Uterus (tissue), 4 donors: Measurements from ENCODE around the gene SYT9. TPM values are rescaled to one million over a fixed set of nuclear protein-coding genes. Genes with fewer than 3 reads are reported as not detected.

ENCODE experiments used
- DNase-seq, 2 donors: peaks; one replicate each; pipeline ENCODE4 v3.0.0-alpha.2; 2019 to 2020
- H3K27ac ChIP-seq, 2 donors: fragments of 200-600 bp; sonication (generic); 1 replicate in 1 of 2; 2 replicates in 1 of 2; pipeline ENCODE4 v1.5.1; 2016 to 2018
- H3K27me3 ChIP-seq, 2 donors: fragments of 200-600 bp; sonication (generic); one replicate each; pipeline ENCODE4 v1.5.1; 2018 to 2019; ENCODE audit warnings: control low read depth in 1 of 2
- H3K36me3 ChIP-seq, 2 donors: fragments of 200-600 bp; sonication (generic); one replicate each; pipeline ENCODE4 v1.5.1; 2019; ENCODE audit warnings: control low read depth in 1 of 2
- H3K4me1 ChIP-seq, 2 donors: fragments of 200-600 bp; sonication (generic); one replicate each; pipeline ENCODE4 v1.5.1; 2018 to 2019; ENCODE audit warnings: control low read depth in 1 of 2
- H3K4me3 ChIP-seq, 2 donors: fragments of 200-600 bp; sonication (generic); 1 replicate in 1 of 2; 2 replicates in 1 of 2; pipeline ENCODE4 v1.5.1; 2018 to 2019; ENCODE audit warnings: mild to moderate bottlenecking in 1 of 2
- H3K9me3 ChIP-seq, 2 donors: fragments of 200-600 bp; sonication (generic); one replicate each; pipeline ENCODE4 v1.5.1; 2019; ENCODE audit warnings: control low read depth in 1 of 2
- POLR2A ChIP-seq, 2 donors: fragments of 450-650 bp; IDR thresholded peaks; one replicate each; pipeline ENCODE4 v1.6.1; 2016; ENCODE audit warnings: antibody characterized with exemption in 2 of 2, mild to moderate bottlenecking in 1 of 2, moderate library complexity in 1 of 2
- intact Hi-C: fragments of 100-400 bp; cut with DNase I; formaldehyde crosslinking; loops from one replicate; pipeline ENCODE4 v1.15.1; 2023; ENCODE audit warnings: low total_unique reads
- total RNA-seq, 4 donors: library from RNA; depleted of rRNA in 3 of 4; stranded (reverse); fragments of >200 nt in 3 of 4; gene quantifications; one replicate each; pipeline versions ENCODE4 v1.1.0 to v1.2.4, GENCODE V29; 2014 to 2023
- TF ChIP-seq, protein P1 (sequence below), 4 experiments: fragments of 200-600 bp in 2 of 4; fragments of 450-650 bp in 2 of 4; sonication (generic) in 2 of 4; IDR thresholded peaks; one replicate each; pipeline ENCODE4 v1.5.1; 2016 to 2019; ENCODE audit warnings: antibody characterized with exemption in 4 of 4, mild to moderate bottlenecking in 2 of 4, moderate library complexity in 1 of 4
- donor health status: DM: yes; HTN: yes; CAD: no.

Gene SYT9
- total RNA-seq, 4 donors from 2014 or later, result 0.29 to 5.8 (median 3.0) TPM; not detected in 1

DNA sequence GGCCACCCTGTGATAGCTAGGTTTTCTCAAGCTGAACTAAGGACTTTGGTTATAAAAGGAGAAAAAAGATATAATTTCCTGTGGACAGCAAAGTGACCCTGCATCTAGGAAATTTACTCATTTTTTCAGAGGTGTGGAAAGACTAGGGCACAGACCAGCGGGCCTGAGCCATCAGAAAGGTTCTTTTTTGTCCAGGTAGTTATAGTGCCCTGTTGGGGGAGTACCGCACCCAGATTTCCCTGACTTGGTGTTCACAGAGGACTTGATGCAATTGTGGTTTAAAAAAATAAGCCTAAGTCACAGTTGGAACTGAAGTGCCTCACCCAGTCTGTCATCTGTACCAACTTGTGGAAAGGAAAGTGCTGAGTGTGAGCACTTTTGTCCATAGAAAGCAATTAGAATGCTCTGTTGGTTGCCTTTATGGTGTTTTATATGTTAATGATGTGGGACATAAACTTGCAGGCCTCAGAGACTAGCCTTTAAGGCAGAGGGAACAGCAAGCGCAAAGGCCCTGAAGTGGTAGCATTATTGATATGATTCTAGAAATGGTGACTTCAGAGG, 3.1 kb downstream of the SYT9 start:
- Histone ChIP-seq H3K4me1 (peaks cover 0 to 3% of the 10 kb centered on the region in 2 donors), H3K4me3 (no peak overlapping the region), H3K9me3 (no peaks in the 10 kb centered on the region), H3K27ac (no peak overlapping the region), H3K36me3 (no peaks in the 10 kb centered on the region), H3K27me3 (no peaks in the 10 kb centered on the region)
- DNase-seq, result no peak
- intact Hi-C loops, result no loop called here
- TF ChIP-seq, protein P1, sequence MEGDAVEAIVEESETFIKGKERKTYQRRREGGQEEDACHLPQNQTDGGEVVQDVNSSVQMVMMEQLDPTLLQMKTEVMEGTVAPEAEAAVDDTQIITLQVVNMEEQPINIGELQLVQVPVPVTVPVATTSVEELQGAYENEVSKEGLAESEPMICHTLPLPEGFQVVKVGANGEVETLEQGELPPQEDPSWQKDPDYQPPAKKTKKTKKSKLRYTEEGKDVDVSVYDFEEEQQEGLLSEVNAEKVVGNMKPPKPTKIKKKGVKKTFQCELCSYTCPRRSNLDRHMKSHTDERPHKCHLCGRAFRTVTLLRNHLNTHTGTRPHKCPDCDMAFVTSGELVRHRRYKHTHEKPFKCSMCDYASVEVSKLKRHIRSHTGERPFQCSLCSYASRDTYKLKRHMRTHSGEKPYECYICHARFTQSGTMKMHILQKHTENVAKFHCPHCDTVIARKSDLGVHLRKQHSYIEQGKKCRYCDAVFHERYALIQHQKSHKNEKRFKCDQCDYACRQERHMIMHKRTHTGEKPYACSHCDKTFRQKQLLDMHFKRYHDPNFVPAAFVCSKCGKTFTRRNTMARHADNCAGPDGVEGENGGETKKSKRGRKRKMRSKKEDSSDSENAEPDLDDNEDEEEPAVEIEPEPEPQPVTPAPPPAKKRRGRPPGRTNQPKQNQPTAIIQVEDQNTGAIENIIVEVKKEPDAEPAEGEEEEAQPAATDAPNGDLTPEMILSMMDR (IDR thresholded peaks at IDR 0.05), result no peak
- no peak for TF ChIP-seq POLR2A (IDR thresholded peaks at IDR 0.05)

DNA sequence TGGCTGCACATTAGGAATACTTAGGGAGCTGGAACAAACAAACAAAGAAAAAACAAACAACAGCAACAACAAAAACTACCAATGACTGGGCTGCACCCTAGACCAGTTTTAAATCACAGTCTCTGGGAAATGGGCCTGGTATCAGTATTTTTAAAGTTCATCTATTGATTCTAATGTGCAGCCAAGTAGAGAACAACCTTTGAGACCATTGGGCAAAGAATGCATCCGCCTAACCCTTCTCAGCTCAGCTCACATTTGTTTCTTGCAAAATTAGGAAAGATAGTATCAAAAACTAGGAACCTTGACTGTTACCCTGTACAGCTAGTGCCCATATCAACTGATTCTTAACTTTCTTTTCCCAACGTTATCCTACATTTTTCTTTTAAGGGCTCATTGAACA, 5.2 kb downstream of the SYT9 start:
- no peak overlapping the region for H3K27ac ChIP-seq
- DNase-seq, result no peak
- H3K4me1 ChIP-seq, result peaks cover 0 to 3% of the 10 kb centered on the region in 2 donors
- TF ChIP-seq, protein P1 (IDR thresholded peaks at IDR 0.05), result no peak
- TF ChIP-seq POLR2A (IDR thresholded peaks at IDR 0.05), result no peak
- intact Hi-C loops, result no loop called here
- no peaks in the 10 kb centered on the region for H3K36me3 ChIP-seq
- H3K27me3 ChIP-seq, result no peaks in the 10 kb centered on the region
- no peak overlapping the region for H3K4me3 ChIP-seq
- no peaks in the 10 kb centered on the region for H3K9me3 ChIP-seq

DNA sequence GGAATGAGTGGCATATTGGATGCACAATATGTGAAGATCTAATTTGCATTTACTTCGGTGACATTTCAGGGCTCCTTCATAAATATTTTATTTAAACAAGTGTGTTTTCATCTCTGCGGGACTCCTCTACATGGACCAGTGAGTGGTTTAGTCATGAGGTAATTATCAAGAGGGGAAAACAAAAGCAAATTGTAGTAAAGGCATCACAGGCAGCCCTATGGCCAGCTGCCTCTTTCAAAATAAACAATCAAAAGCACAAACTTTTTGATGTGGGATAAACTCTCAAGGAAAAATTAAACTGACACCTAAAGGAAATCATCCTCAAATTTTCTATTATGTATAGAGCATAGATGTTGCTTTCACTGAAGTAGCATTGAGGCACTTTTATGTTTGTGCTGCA, 6.0 kb downstream of the SYT9 start:
- intact Hi-C loops, result no loop called here
- Histone ChIP-seq H3K4me1 (peaks cover 0 to 2% of the 10 kb centered on the region in 2 donors), H3K27me3 (no peaks in the 10 kb centered on the region), H3K9me3 (no peaks in the 10 kb centered on the region), H3K4me3 (no peak overlapping the region), H3K27ac (no peak overlapping the region), H3K36me3 (no peaks in the 10 kb centered on the region)
- DNase-seq, result no peak
- TF ChIP-seq, protein P1 (IDR thresholded peaks at IDR 0.05), result no peak
- TF ChIP-seq POLR2A (IDR thresholded peaks at IDR 0.05), result no peak

DNA sequence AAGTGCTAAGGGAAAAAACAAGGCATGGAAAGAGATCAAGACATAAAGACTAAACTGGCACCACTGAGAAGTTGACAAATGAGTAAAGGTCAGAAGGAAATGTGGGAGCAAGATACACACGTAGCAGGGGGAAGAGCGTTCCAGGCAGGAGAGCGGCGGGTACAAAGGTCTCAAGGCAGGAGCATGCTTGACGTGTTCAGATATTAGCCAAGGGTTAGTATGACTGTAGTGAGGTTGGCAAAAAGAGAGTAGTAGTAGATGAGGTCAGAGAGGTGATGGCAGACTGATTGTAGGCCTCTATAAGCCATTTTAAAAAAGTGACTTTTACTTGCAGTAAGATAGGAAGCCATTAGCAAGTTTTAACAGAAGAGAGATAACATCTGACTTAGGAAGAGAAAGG, 9.9 kb downstream of the SYT9 start:
- Histone ChIP-seq H3K36me3 (no peaks in the 10 kb centered on the region), H3K27ac (no peak overlapping the region), H3K4me3 (no peak overlapping the region), H3K4me1 (no peaks in the 10 kb centered on the region), H3K27me3 (no peaks in the 10 kb centered on the region), H3K9me3 (no peaks in the 10 kb centered on the region)
- intact Hi-C loops, result no loop called here
- TF ChIP-seq, protein P1 (IDR thresholded peaks at IDR 0.05), result no peak
- no peak for TF ChIP-seq POLR2A (IDR thresholded peaks at IDR 0.05)
- no peak for DNase-seq

DNA sequence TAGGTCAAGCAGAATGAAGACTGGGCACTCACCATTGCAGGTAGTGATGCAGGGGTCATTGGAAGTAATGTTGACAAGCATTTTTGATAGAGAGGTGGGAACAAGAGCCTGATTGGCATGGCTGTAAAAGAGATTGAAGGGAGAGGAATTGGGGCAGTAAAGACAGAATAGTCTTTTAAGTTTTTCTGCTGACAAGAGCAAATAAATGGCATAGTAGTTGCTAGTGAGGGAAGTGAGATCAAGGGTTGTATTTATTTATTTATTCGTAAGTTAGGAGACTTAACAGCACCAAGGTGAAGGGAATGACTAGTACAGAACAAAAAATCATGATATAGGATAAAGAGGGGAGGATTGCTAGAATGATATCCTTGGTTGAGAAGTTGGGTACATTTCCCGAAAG, 11.0 kb downstream of the SYT9 start:
- no peaks in the 10 kb centered on the region for H3K9me3 ChIP-seq
- no peak for DNase-seq
- H3K36me3 ChIP-seq, result no peaks in the 10 kb centered on the region
- no peaks in the 10 kb centered on the region for H3K4me1 ChIP-seq
- no peak overlapping the region for H3K27ac ChIP-seq
- TF ChIP-seq, protein P1 (IDR thresholded peaks at IDR 0.05), result no peak
- no peak for TF ChIP-seq POLR2A (IDR thresholded peaks at IDR 0.05)
- intact Hi-C loops, result no loop called here
- no peaks in the 10 kb centered on the region for H3K27me3 ChIP-seq
- no peak overlapping the region for H3K4me3 ChIP-seq
